Activated T-helper 1 cell treated with anti-CD3 and anti-CD28 coated beads, Interleukin-12 subunit alpha, Interleukin-12 subunit beta, Interleukin-2, Interleukin-4 antibody, amounts not matched to agents 30 ng/mL and 10 ng/mL and 1 ng/mL, durations not matched to agents 14 hours and 24 hours and 36 hours (primary cell): ENCODE measurements around the gene TBC1D22A. TPM values are rescaled to one million over a fixed set of nuclear protein-coding genes. Genes with fewer than 3 reads are reported as not detected.
A peak's percentile ranks its signal among the peaks of the same experiment; 100 is the strongest.

Source experiments
- DNase-seq: peaks from one replicate; pipeline ENCODE4 v3.0.0; 2021; ENCODE audit warnings: low spot score
- H3K27ac Mint-ChIP-seq: one replicate; pipeline ENCODE4 v1.8.0; 2021; ENCODE audit warnings: mild to moderate bottlenecking, mixed read lengths
- H3K27me3 Mint-ChIP-seq: one replicate; pipeline ENCODE4 v1.8.0; 2022; ENCODE audit warnings: mild to moderate bottlenecking, moderate library complexity, mixed read lengths; ENCODE audit not compliant: insufficient read depth
- H3K36me3 Mint-ChIP-seq: one replicate; pipeline ENCODE4 v1.8.0; 2021; ENCODE audit warnings: low read depth, mixed read lengths
- H3K4me1 Mint-ChIP-seq: one replicate; pipeline ENCODE4 v1.8.0; 2021; ENCODE audit warnings: low read depth, mixed read lengths
- H3K4me3 Mint-ChIP-seq: one replicate; pipeline ENCODE4 v1.8.0; 2021; ENCODE audit warnings: mild to moderate bottlenecking, moderate library complexity, mixed read lengths
- H3K9me3 Mint-ChIP-seq: one replicate; pipeline ENCODE4 v1.8.0; 2021; ENCODE audit warnings: mixed read lengths
- intact Hi-C: fragments of 100-400 bp; cut with micrococcal nuclease; formaldehyde crosslinking; loops from one replicate; pipeline ENCODE4 v1.15.1; 2024
- total RNA-seq: library from RNA; stranded (reverse); gene quantifications from 2 replicates; pipeline ENCODE4 v1.2.3, GENCODE V29; 2022

The TBC1D22A gene
- total RNA-seq, 1 donor from 2014 or later: 42.4 TPM

DNA sequence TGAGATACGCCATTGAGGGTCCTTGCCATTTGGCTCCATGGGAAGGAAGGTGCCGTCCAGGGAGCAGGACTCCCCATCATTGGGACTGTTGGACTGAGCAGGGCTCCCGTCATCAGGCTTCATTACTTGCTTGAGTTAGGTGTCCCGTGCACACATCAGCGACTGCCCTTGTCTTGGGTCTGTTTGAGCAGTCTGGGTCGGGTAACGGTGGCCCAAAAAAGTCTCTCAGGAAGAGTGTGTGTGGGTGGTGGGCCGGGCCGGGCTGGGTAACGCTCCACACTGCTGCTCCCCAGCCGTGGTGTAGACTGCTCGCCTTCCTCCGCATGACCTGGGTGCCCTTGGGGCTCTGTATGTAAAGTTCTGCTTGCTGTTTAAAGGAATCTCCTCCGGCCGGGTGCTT lies 293.5 kb downstream of the TBC1D22A start:
- intact Hi-C loops: no loop called here
- DNase-seq: no peak
- Mint-ChIP-seq H3K4me1 (no peaks in the 10 kb centered on the region), H3K27me3 (no peaks in the 10 kb centered on the region), H3K27ac (no peak overlapping the region), H3K36me3 (peaks cover 4% of the 10 kb centered on the region), H3K9me3 (no peaks in the 10 kb centered on the region), H3K4me3 (no peak overlapping the region)

GRCh38 chr22:47056361-47056760 lies 293.9 kb downstream of the TBC1D22A start:
- Mint-ChIP-seq H3K9me3 (no peaks in the 10 kb centered on the region), H3K4me3 (no peak overlapping the region), H3K4me1 (peaks cover 4% of the 10 kb centered on the region), H3K36me3 (peaks cover 6% of the 10 kb centered on the region), H3K27me3 (no peaks in the 10 kb centered on the region), H3K27ac (no peak overlapping the region)
- no peak for DNase-seq
- intact Hi-C loops: no loop called here

- intact Hi-C loops: no loop called here
- H3K27ac Mint-ChIP-seq: no peak overlapping the region
- peaks cover 7% of the 10 kb centered on the region for H3K36me3 Mint-ChIP-seq
Observed at GRCh38 chr22:47056776-47057470, 294.5 kb downstream of the TBC1D22A start.

GRCh38 chr22:47057916-47058585 lies 295.6 kb downstream of the TBC1D22A start:
- Mint-ChIP-seq H3K9me3 (no peaks in the 10 kb centered on the region), H3K27me3 (no peaks in the 10 kb centered on the region), H3K4me3 (no peak overlapping the region), H3K4me1 (peaks cover 7% of the 10 kb centered on the region), H3K27ac (no peak overlapping the region), H3K36me3 (peaks cover 7% of the 10 kb centered on the region)
- no peak for DNase-seq
- intact Hi-C loops: no loop called here

More at GRCh38 chr22:47056776-47057470, 294.5 kb downstream of the TBC1D22A start:
- H3K27me3 Mint-ChIP-seq: no peaks in the 10 kb centered on the region
- no peak overlapping the region for H3K4me3 Mint-ChIP-seq
- no peaks in the 10 kb centered on the region for H3K9me3 Mint-ChIP-seq
- no peak for DNase-seq
- peaks cover 7% of the 10 kb centered on the region for H3K4me1 Mint-ChIP-seq

DNA sequence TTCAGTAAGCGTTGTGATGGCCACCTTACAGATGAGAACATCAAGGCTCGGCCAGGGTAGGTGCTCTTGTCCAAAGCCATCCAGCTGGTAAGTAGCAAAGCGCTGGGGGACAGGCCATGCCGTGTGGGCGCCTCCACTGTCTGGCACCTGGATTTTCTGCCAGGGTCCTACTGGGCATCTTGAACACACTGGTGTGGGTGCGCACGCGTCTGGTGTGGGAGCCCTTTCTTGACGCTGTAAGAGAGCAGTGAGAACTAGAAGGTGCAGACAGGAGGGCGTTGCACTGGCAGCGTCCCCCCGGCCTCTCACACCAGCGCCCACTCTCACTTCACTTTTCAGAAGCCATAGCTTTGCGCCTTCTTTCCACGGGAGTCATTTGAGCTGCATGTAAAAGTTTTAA lies 296.6 kb downstream of the TBC1D22A start:
- Mint-ChIP-seq H3K9me3 (no peaks in the 10 kb centered on the region), H3K4me3 (no peak overlapping the region), H3K4me1 (peaks cover 7% of the 10 kb centered on the region), H3K27ac (no peak overlapping the region), H3K27me3 (no peaks in the 10 kb centered on the region), H3K36me3 (peaks cover 7% of the 10 kb centered on the region)
- intact Hi-C loops: no loop called here
- no peak for DNase-seq

GRCh38 chr22:47059701-47060161 lies 297.3 kb downstream of the TBC1D22A start:
- peaks cover 7% of the 10 kb centered on the region for H3K4me1 Mint-ChIP-seq
- intact Hi-C loops: no loop called here
- H3K9me3 Mint-ChIP-seq: no peaks in the 10 kb centered on the region
- H3K27me3 Mint-ChIP-seq: no peaks in the 10 kb centered on the region
- DNase-seq: no peak
- no peak overlapping the region for H3K27ac Mint-ChIP-seq
- H3K36me3 Mint-ChIP-seq: peaks cover 7% of the 10 kb centered on the region
- H3K4me3 Mint-ChIP-seq: no peak overlapping the region

DNA sequence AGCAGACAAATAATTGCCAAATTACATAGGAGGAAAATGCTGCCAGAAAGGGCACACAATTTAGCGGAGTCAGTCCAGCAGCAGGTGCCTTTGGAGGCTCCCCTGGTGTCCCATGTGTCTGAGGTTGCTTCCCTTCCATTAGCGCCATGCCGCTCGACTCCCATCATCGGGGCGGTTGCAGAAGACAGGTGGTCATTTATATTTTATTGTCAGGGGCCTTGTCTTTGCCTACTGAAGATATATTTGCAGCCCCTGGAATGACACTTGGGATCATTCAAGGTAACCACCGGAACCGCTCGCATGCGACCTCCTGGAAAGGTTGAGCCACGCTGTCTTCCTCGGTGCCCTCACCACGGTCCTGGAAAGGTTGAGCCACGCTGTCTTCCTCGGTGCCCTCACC lies 298.3 kb downstream of the TBC1D22A start:
- intact Hi-C loops: no loop called here
- Mint-ChIP-seq H3K27ac (no peak overlapping the region), H3K9me3 (no peaks in the 10 kb centered on the region), H3K27me3 (no peaks in the 10 kb centered on the region), H3K4me3 (no peak overlapping the region), H3K36me3 (peaks cover 7% of the 10 kb centered on the region), H3K4me1 (peaks cover 7% of the 10 kb centered on the region)
- no peak for DNase-seq

GRCh38 chr22:47061226-47061625 lies 298.8 kb downstream of the TBC1D22A start:
- Mint-ChIP-seq H3K4me1 (peaks cover 7% of the 10 kb centered on the region), H3K9me3 (no peaks in the 10 kb centered on the region), H3K27me3 (no peaks in the 10 kb centered on the region), H3K36me3 (peaks cover 7% of the 10 kb centered on the region), H3K4me3 (no peak overlapping the region), H3K27ac (no peak overlapping the region)
- DNase-seq: no peak
- intact Hi-C loops: no loop called here

- peaks cover 7% of the 10 kb centered on the region for H3K4me1 Mint-ChIP-seq
- intact Hi-C loops: no loop called here
- no peaks in the 10 kb centered on the region for H3K9me3 Mint-ChIP-seq
- no peak overlapping the region for H3K4me3 Mint-ChIP-seq
- DNase-seq: no peak
- no peaks in the 10 kb centered on the region for H3K27me3 Mint-ChIP-seq
- H3K36me3 Mint-ChIP-seq: peaks cover 7% of the 10 kb centered on the region
- H3K27ac Mint-ChIP-seq: no peak overlapping the region
Observed at GRCh38 chr22:47062126-47062525, 299.7 kb downstream of the TBC1D22A start.

GRCh38 chr22:47063071-47063509 lies 300.6 kb downstream of the TBC1D22A start:
- H3K9me3 Mint-ChIP-seq: no peaks in the 10 kb centered on the region
- no peak for DNase-seq
- peak overlapping the region; percentile 24 for H3K27ac Mint-ChIP-seq
- H3K4me3 Mint-ChIP-seq: no peak overlapping the region
- intact Hi-C loops: no loop called here
- H3K36me3 Mint-ChIP-seq: peaks cover 7% of the 10 kb centered on the region
- peaks cover 7% of the 10 kb centered on the region for H3K4me1 Mint-ChIP-seq
- no peaks in the 10 kb centered on the region for H3K27me3 Mint-ChIP-seq

DNA sequence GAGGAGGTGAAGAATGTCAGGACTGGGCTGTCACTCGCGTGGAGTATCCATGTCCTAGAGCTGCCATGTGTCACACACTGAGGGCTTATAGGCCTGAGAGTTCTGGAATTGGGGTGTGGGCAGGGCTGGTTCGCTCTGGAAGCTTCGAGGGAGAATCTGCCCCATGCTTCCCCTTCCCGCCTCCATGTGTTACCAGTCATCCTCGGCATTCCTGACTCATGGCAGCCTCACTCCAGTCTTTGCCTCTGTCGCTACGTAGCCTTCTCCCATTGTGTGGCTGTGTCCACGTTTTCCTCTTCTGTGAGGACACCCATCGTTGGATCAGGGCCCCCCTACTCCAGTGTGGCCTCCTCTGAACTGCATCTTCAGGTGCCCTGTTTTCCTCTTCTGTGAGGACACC lies 301.2 kb downstream of the TBC1D22A start:
- H3K4me3 Mint-ChIP-seq: no peak overlapping the region
- H3K27me3 Mint-ChIP-seq: no peaks in the 10 kb centered on the region
- intact Hi-C loops: no loop called here
- no peaks in the 10 kb centered on the region for H3K9me3 Mint-ChIP-seq
- DNase-seq: no peak
- peaks cover 7% of the 10 kb centered on the region for H3K4me1 Mint-ChIP-seq
- no peak overlapping the region for H3K27ac Mint-ChIP-seq
- peaks cover 7% of the 10 kb centered on the region for H3K36me3 Mint-ChIP-seq

DNA sequence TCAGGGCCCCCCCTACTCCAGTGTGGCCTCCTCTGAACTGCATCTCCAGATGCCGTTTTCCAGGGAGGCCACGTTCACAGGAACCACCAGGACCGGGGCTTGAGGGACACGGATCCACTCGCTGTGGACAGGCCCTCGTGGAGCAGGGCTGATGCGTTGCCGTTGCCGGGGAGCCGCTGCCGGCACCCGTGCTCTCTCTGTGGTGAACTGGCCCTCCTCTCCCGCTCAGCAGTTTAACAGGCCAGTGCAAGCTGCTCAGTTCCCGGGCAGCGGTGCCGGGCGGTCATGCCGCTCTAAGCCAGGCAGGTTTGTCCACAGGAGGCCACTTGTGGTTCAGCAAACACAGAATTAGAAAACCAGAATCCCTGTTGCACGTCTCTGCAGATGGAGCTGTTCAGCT lies 301.6 kb downstream of the TBC1D22A start:
- H3K27ac Mint-ChIP-seq: no peak overlapping the region
- H3K9me3 Mint-ChIP-seq: no peaks in the 10 kb centered on the region
- no peak overlapping the region for H3K4me3 Mint-ChIP-seq
- peaks cover 7% of the 10 kb centered on the region for H3K4me1 Mint-ChIP-seq
- DNase-seq: no peak
- no peaks in the 10 kb centered on the region for H3K27me3 Mint-ChIP-seq
- peaks cover 7% of the 10 kb centered on the region for H3K36me3 Mint-ChIP-seq
- intact Hi-C loops: no loop called here

DNA sequence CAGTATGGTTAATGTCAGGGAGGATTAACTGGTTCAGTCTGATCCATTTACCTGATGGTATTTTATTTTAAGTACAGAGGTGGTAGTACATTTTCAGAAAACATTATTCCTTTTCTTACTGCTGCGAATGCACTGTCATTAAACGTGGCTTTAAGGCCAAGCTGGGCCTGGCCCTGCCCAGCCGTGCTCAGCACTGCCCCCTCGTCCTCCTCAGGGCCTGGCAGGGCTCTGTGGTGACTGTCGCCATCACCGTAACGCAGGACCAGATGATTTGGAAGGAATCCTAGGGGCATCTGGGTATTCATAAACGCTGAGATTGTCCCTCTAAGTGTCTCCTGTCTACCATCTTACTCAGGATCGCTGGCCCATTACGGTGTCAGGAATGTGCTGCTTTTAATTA lies 302.0 kb downstream of the TBC1D22A start:
- DNase-seq: no peak
- peaks cover 7% of the 10 kb centered on the region for H3K36me3 Mint-ChIP-seq
- H3K4me1 Mint-ChIP-seq: peaks cover 7% of the 10 kb centered on the region
- H3K4me3 Mint-ChIP-seq: no peak overlapping the region
- no peaks in the 10 kb centered on the region for H3K27me3 Mint-ChIP-seq
- H3K27ac Mint-ChIP-seq: no peak overlapping the region
- H3K9me3 Mint-ChIP-seq: no peaks in the 10 kb centered on the region
- intact Hi-C loops: no loop called here
